HepG2 (cell line): Measurements from ENCODE around the gene BBC3. TPM values are rescaled to one million over a fixed set of nuclear protein-coding genes. Genes with fewer than 3 reads are reported as not detected.
A peak's percentile ranks its signal among the peaks of the same experiment; 100 is the strongest.

Experiments
- ATF6 ChIP-seq: sonication (generic); formaldehyde crosslinking; conservative IDR thresholded peaks from 2 replicates; pipeline ENCODE4 v1.4.0; 2020; ENCODE audit warnings: missing genetic modification reagents
- IKZF1 ChIP-seq: fragments of 450-650 bp; IDR thresholded peaks from 2 replicates; pipeline ENCODE4 v1.7.1; 2016
- JARID2 ChIP-seq: sonication (generic); formaldehyde crosslinking; IDR thresholded peaks from 2 replicates; pipeline ENCODE4 v1.8.1; 2023; ENCODE audit warnings: missing genetic modification reagents, inconsistent platforms; ENCODE audit not compliant: insufficient replicate concordance
- NPAS2 ChIP-seq: sonication (generic); formaldehyde crosslinking; IDR thresholded peaks from 2 replicates; pipeline ENCODE4 v1.8.0; 2022; ENCODE audit warnings: mild to moderate bottlenecking, missing genetic modification reagents, borderline replicate concordance
- PHB2 ChIP-seq: fragments of 450-650 bp; IDR thresholded peaks from 2 replicates; pipeline ENCODE4 v1.6.1; 2018; ENCODE audit not compliant: partially characterized antibody
- PHF20 ChIP-seq: sonication (generic); formaldehyde crosslinking; IDR thresholded peaks from 2 replicates; pipeline ENCODE4 v1.5.0; 2020; ENCODE audit warnings: mild to moderate bottlenecking, missing genetic modification reagents
- SUZ12 ChIP-seq: fragments of 150-350 bp; IDR thresholded peaks from 2 replicates; pipeline ENCODE4 v1.6.1; 2014; ENCODE audit warnings: low read depth, low read length
- TEAD2 ChIP-seq: sonication (generic); formaldehyde crosslinking; IDR thresholded peaks from 2 replicates; pipeline ENCODE4 v1.9.0; 2021; ENCODE audit warnings: missing genetic modification reagents
- ZNF225 ChIP-seq: sonication (generic); formaldehyde crosslinking; IDR thresholded peaks from 2 replicates; pipeline ENCODE4 v1.4.0; 2020; ENCODE audit warnings: mild to moderate bottlenecking, missing genetic modification reagents
- ZNF33B ChIP-seq: sonication (generic); formaldehyde crosslinking; IDR thresholded peaks from 2 replicates; pipeline ENCODE4 v1.5.1; 2020; ENCODE audit warnings: mild to moderate bottlenecking, missing genetic modification reagents
- ZNF383 ChIP-seq: sonication (generic); formaldehyde crosslinking; IDR thresholded peaks from 2 replicates; pipeline ENCODE4 v1.4.0; 2020; ENCODE audit warnings: missing genetic modification reagents, mild to moderate bottlenecking, borderline replicate concordance
- ZNF512B ChIP-seq: sonication (generic); formaldehyde crosslinking; IDR thresholded peaks from 2 replicates; pipeline ENCODE4 v1.5.1; 2020; ENCODE audit warnings: missing genetic modification reagents, mild to moderate bottlenecking, borderline replicate concordance
- ZNF546 ChIP-seq: sonication (generic); formaldehyde crosslinking; conservative IDR thresholded peaks from 2 replicates; pipeline ENCODE4 v1.8.1; 2023; ENCODE audit warnings: mild to moderate bottlenecking, missing genetic modification reagents
- ZNF562 ChIP-seq: sonication (generic); formaldehyde crosslinking; IDR thresholded peaks from 2 replicates; pipeline ENCODE4 v1.8.0; 2022; ENCODE audit warnings: missing genetic modification reagents, borderline replicate concordance
- ZSCAN12 ChIP-seq: sonication (generic); formaldehyde crosslinking; IDR thresholded peaks from 2 replicates; pipeline ENCODE4 v1.9.0; 2021; ENCODE audit warnings: mild to moderate bottlenecking, missing genetic modification reagents
- polyA plus RNA-seq, 8 experiments: library from polyadenylated mRNA; depleted of rRNA in 3 of 8; stranded (reverse) in 7 of 8; unstranded in 1 of 8; fragments of >200 nt; fragmentation: Illumina TruSeq in 4 of 8; extraction: Trizol in 4 of 8; gene quantifications; 2 replicates each; pipeline versions ENCODE4 v1.2.1 to v1.2.3, GENCODE V29; 2011 to 2016; ENCODE audit warnings: low read depth in 4 of 8, missing spikeins in 1 of 8, mixed read lengths in 1 of 8; ENCODE audit not compliant: insufficient read depth in 1 of 8
- total RNA-seq, 5 experiments: library from RNA; depleted of rRNA; stranded (reverse); fragments of >200 nt; fragmentation: Illumina TruSeq; extraction: Trizol; gene quantifications; 2 replicates each; pipeline ENCODE4 v1.2.3, GENCODE V29; 2016; ENCODE audit warnings: low read depth in 1 of 5
- TF ChIP-seq, protein P1 (sequence below): sonication (generic); formaldehyde crosslinking; IDR thresholded peaks from 2 replicates; pipeline ENCODE4 v1.8.0; 2023; ENCODE audit warnings: mild to moderate bottlenecking, missing genetic modification reagents
- TF ChIP-seq, protein P2 (sequence below), 2 experiments: sonication (generic) in 1 of 2; formaldehyde crosslinking in 1 of 2; IDR thresholded peaks; 2 replicates each; pipeline versions ENCODE4 v1.6.1 to v1.9.0; 2014 to 2022; ENCODE audit warnings: antibody characterized with exemption in 1 of 2, borderline replicate concordance in 1 of 2, inconsistent platforms in 1 of 2, low read depth in 1 of 2, missing genetic modification reagents in 1 of 2

The BBC3 gene
- total and polyA plus RNA-seq, 2 of the 13 experiments (the other 11 are each of a cell fraction or from before 2014, with no cell fraction given) = 6.1 to 8.8 TPM

- TF ChIP-seq, protein P1, sequence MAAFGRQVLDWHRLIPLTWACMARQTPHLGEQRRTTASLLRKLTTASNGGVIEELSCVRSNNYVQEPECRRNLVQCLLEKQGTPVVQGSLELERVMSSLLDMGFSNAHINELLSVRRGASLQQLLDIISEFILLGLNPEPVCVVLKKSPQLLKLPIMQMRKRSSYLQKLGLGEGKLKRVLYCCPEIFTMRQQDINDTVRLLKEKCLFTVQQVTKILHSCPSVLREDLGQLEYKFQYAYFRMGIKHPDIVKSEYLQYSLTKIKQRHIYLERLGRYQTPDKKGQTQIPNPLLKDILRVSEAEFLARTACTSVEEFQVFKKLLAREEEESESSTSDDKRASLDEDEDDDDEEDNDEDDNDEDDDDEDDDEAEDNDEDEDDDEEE (CRISPR knock-in tag) = no peak
- TF ChIP-seq ZNF225 (no peak), ZSCAN12 (CRISPR knock-in tag) (no peak), JARID2 (no peak), IKZF1 (no peak), ZNF546 (CRISPR knock-in tag) (peak; percentile 37; the same call in 1 of the 2 replicates), ZNF562 (no peak), PHB2 (no peak), SUZ12 (no peak), NPAS2 (CRISPR knock-in tag) (no peak), ZNF383 (CRISPR knock-in tag) (no peak), PHF20 (CRISPR knock-in tag) (peak; percentile 69), TEAD2 (no peak), ATF6 (CRISPR knock-in tag) (no peak), ZNF33B (CRISPR knock-in tag) (no peak), ZNF512B (no peak)
- TF ChIP-seq, protein P2, sequence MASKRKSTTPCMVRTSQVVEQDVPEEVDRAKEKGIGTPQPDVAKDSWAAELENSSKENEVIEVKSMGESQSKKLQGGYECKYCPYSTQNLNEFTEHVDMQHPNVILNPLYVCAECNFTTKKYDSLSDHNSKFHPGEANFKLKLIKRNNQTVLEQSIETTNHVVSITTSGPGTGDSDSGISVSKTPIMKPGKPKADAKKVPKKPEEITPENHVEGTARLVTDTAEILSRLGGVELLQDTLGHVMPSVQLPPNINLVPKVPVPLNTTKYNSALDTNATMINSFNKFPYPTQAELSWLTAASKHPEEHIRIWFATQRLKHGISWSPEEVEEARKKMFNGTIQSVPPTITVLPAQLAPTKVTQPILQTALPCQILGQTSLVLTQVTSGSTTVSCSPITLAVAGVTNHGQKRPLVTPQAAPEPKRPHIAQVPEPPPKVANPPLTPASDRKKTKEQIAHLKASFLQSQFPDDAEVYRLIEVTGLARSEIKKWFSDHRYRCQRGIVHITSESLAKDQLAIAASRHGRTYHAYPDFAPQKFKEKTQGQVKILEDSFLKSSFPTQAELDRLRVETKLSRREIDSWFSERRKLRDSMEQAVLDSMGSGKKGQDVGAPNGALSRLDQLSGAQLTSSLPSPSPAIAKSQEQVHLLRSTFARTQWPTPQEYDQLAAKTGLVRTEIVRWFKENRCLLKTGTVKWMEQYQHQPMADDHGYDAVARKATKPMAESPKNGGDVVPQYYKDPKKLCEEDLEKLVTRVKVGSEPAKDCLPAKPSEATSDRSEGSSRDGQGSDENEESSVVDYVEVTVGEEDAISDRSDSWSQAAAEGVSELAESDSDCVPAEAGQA (IDR thresholded peaks at IDR 0.05; ENCODE audit: low read depth) = 0 out of 2 replicates have a peak, but pooled peaks have one; percentile 37
- TF ChIP-seq, protein P2 (CRISPR knock-in tag; IDR thresholded peaks at IDR 0.05; ENCODE audit: borderline replicate concordance) = no peak
Observed at GRCh38 chr19:47273313-47274070, 42.5 kb upstream of the BBC3 start (continued).
